ENCODE data around the gene TMEM161A. TPM values are rescaled to one million over a fixed set of nuclear protein-coding genes. Genes with fewer than 3 reads are reported as not detected.

TMEM161A gene
- total RNA-seq, 1 donor from 2014 or later, result 45.2 TPM

GRCh38 chr19:19145684-19146608, 7.7 kb upstream of the TMEM161A start:
- Mint-ChIP-seq H3K27ac (no peak overlapping the region), H3K9me3 (no peaks in the 10 kb centered on the region), H3K4me1 (ENCODE audit: unreplicated experiment) (no peaks in the 10 kb centered on the region), H3K27me3 (peaks cover 6% of the 10 kb centered on the region), H3K4me3 (no peak overlapping the region), H3K36me3 (no peaks in the 10 kb centered on the region)
- TF ChIP-seq CTCF (conservative IDR thresholded peaks at IDR 0.05), result peak; percentile 93
- DNase-seq (ENCODE audit: extremely low spot score, unreplicated experiment), result peak; percentile 89

GRCh38 chr19:19145281-19145680, 7.0 kb upstream of the TMEM161A start:
- Mint-ChIP-seq H3K4me1 (ENCODE audit: unreplicated experiment) (no peaks in the 10 kb centered on the region), H3K27me3 (peaks cover 6% of the 10 kb centered on the region), H3K9me3 (no peaks in the 10 kb centered on the region), H3K36me3 (no peaks in the 10 kb centered on the region), H3K4me3 (no peak overlapping the region), H3K27ac (no peak overlapping the region)
- no peak for TF ChIP-seq CTCF (conservative IDR thresholded peaks at IDR 0.05)
- no peak for DNase-seq (ENCODE audit: extremely low spot score, unreplicated experiment)

DNA sequence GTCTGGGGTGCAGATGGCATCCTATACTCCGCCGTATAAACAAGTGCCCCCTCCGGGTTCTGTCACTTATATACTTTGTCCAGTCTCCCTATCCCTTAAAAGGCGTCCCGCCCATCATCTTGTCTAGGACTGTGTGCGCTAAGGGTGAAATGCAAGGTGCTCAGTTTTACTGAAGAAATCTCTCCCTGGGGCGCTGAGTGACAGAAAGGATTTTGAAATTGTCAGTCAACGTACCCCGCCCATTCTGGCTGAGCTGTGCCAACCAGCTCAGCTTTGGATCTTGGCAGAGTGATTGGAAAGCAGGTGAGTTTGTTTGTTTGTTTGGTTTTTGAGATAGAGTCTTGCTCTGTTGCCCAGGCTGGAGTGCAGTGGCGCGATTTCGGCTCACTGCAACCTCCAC, 4.1 kb upstream of the TMEM161A start:
- Mint-ChIP-seq H3K4me1 (ENCODE audit: unreplicated experiment) (peaks cover 11% of the 10 kb centered on the region), H3K9me3 (no peaks in the 10 kb centered on the region), H3K4me3 (no peak overlapping the region), H3K27me3 (peaks cover 11% of the 10 kb centered on the region), H3K27ac (no peak overlapping the region), H3K36me3 (no peaks in the 10 kb centered on the region)
- no peak for DNase-seq (ENCODE audit: extremely low spot score, unreplicated experiment)
- no peak for TF ChIP-seq CTCF (conservative IDR thresholded peaks at IDR 0.05)

GRCh38 chr19:19140476-19140875, 2.2 kb upstream of the TMEM161A start:
- Mint-ChIP-seq H3K36me3 (no peaks in the 10 kb centered on the region), H3K27me3 (peaks cover 11% of the 10 kb centered on the region), H3K4me3 (no peak overlapping the region), H3K27ac (no peak overlapping the region), H3K4me1 (ENCODE audit: unreplicated experiment) (peaks cover 16% of the 10 kb centered on the region), H3K9me3 (no peaks in the 10 kb centered on the region)
- TF ChIP-seq CTCF (conservative IDR thresholded peaks at IDR 0.05), result no peak
- no peak for DNase-seq (ENCODE audit: extremely low spot score, unreplicated experiment)

DNA sequence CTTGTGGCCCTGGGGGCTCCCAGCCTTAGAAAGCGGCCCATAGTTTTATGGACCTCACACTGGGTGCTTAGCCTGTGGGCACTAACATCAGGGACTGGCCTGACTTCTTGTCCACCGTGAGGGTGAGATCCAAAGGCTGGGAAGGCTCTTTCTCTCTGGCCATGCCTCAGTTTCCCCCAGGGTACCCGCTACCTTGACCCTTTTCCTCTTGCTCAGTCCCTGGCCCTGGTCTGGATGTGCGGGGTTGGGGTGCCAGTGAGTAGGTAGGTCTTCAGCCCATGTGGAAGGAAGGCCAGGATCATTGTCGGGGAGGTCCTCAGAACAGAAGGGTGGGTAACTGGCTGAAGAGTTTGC, 1.6 kb upstream of the TMEM161A start:
- Mint-ChIP-seq H3K27ac (no peak overlapping the region), H3K27me3 (peaks cover 11% of the 10 kb centered on the region), H3K36me3 (no peaks in the 10 kb centered on the region), H3K9me3 (no peaks in the 10 kb centered on the region), H3K4me1 (ENCODE audit: unreplicated experiment) (peaks cover 16% of the 10 kb centered on the region), H3K4me3 (peak overlapping the region; percentile 64)
- no peak for DNase-seq (ENCODE audit: extremely low spot score, unreplicated experiment)
- peak; percentile 13 for TF ChIP-seq CTCF (conservative IDR thresholded peaks at IDR 0.05)
